OCI-LY1 (cell line): ENCODE measurements around the gene CPEB2.

Experiments used
- H2AFZ ChIP-seq: fragments of 200-600 bp; sonication (generic), shearing (Covaris generic); 2 replicates; pipeline ENCODE4 v1.6.0; 2014; ENCODE audit warnings: antibody characterized with exemption, mild to moderate bottlenecking, low read length
- H3F3A ChIP-seq: fragments of 200-600 bp; sonication (generic), shearing (Covaris generic); 2 replicates; pipeline ENCODE4 v1.6.0; 2014; ENCODE audit warnings: mild to moderate bottlenecking, antibody characterized with exemption, low read length, moderate library complexity; ENCODE audit not compliant: insufficient read depth
- H3K27ac ChIP-seq: fragments of 200-600 bp; sonication (generic); 2 replicates; pipeline ENCODE4 v1.5.1; 2014; ENCODE audit warnings: low read length, mixed run types, mild to moderate bottlenecking, low read depth; ENCODE audit not compliant: poor library complexity, severe bottlenecking
- H3K27me3 ChIP-seq: fragments of 200-600 bp; sonication (generic); 2 replicates; pipeline ENCODE4 v1.6.0; 2014; ENCODE audit warnings: antibody characterized with exemption, mild to moderate bottlenecking, low read length, moderate library complexity; ENCODE audit not compliant: insufficient read depth
- H3K36me3 ChIP-seq: fragments of 200-600 bp; sonication (generic); 2 replicates; pipeline ENCODE4 v1.6.1; 2014; ENCODE audit warnings: mild to moderate bottlenecking, antibody characterized with exemption, low read length, moderate library complexity, mixed read lengths; ENCODE audit not compliant: insufficient read depth
- H3K4me1 ChIP-seq: fragments of 200-600 bp; sonication (generic); 2 replicates; pipeline ENCODE4 v1.5.1; 2014; ENCODE audit warnings: mild to moderate bottlenecking, low read length, moderate library complexity; ENCODE audit not compliant: insufficient read depth, severe bottlenecking
- H3K4me2 ChIP-seq: fragments of 200-600 bp; sonication (generic), shearing (Covaris generic); 2 replicates; pipeline ENCODE4 v1.6.1; 2014; ENCODE audit warnings: low read length
- H3K4me3 ChIP-seq: fragments of 200-600 bp; sonication (generic); 2 replicates; pipeline ENCODE4 v1.5.1; 2014; ENCODE audit warnings: low read length, low read depth, mild to moderate bottlenecking, mixed read lengths; ENCODE audit not compliant: poor library complexity, severe bottlenecking
- H3K79me2 ChIP-seq: fragments of 200-600 bp; shearing (Covaris generic); 2 replicates; pipeline ENCODE4 v1.6.1; 2016; ENCODE audit warnings: mixed run types, low read length, mixed read lengths; ENCODE audit not compliant: insufficient read depth
- H3K9ac ChIP-seq: fragments of 200-600 bp; sonication (generic), shearing (Covaris generic); 2 replicates; pipeline ENCODE4 v1.6.1; 2014; ENCODE audit warnings: mild to moderate bottlenecking, low read length, mixed read lengths
- H3K9me2 ChIP-seq: fragments of 200-600 bp; sonication (generic), shearing (Covaris generic); 2 replicates; pipeline ENCODE4 v1.6.1; 2014; ENCODE audit warnings: low read depth, mild to moderate bottlenecking, low read length, mixed read lengths
- H3K9me3 ChIP-seq: fragments of 200-600 bp; shearing (Covaris generic); 2 replicates; pipeline ENCODE4 v1.6.1; 2014; ENCODE audit warnings: low read length, mixed read lengths
- H4K20me1 ChIP-seq: fragments of 200-600 bp; sonication (generic), shearing (Covaris generic); 2 replicates; pipeline ENCODE4 v1.6.0; 2016; ENCODE audit warnings: mild to moderate bottlenecking, low read length; ENCODE audit not compliant: insufficient read depth
- EZH2 ChIP-seq: fragments of 200-600 bp; sonication (generic), shearing (Covaris generic); IDR thresholded peaks from 2 replicates; pipeline ENCODE4 v1.8.0; 2017; ENCODE audit warnings: borderline replicate concordance, mixed run types, mild to moderate bottlenecking, antibody characterized with exemption, low read length, moderate library complexity, mixed read lengths
- TF ChIP-seq, protein P1 (sequence below): fragments of 200-600 bp; sonication (generic), shearing (Covaris generic); IDR thresholded peaks from 2 replicates; pipeline ENCODE4 v1.5.1; 2017; ENCODE audit warnings: mild to moderate bottlenecking, antibody characterized with exemption, low read length, moderate library complexity, mixed read lengths

CPEB2 gene

DNA sequence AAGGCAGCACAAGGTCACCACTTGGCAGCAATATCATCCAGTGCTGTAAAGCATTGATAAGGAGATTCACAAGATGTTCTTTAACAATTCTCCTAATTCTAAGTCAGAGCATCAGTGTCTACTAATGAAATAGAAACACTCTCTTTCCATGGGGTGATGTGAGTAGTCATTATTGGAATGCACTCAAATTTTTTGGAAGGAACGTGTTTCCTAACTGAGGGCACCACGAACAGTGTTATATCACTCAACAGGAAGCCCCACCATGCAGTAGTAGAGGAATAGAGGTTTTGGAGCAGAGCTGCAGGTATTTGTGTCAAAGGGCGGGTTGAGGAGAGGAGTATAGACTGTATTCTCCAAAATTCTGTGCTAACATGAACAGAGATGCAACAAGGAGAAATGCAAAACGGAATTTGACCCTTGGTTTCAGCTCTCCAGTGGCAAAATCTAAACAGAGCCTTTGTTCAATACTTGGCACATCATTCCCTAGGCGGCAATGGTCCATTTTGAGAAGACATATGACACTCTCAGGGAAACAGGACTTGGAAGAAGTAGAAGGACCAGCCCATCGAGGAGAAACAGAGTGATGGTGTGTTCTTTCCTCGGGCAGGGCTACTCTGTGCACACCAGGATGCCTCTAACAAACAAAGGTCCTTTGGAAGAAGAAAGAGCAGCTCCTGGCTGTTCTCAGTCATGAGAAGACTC, 98.9 kb downstream of the CPEB2 start:
- H3K4me1 ChIP-seq = no peaks in the 10 kb centered on the region
- no peak overlapping the region for H3K27ac ChIP-seq
- H3K9me2 ChIP-seq = no peaks in the 10 kb centered on the region
- H3K79me2 ChIP-seq = no peaks in the 10 kb centered on the region
- no peaks in the 10 kb centered on the region for H3F3A ChIP-seq
- no peak overlapping the region for H3K4me3 ChIP-seq
- H3K27me3 ChIP-seq = no peaks in the 10 kb centered on the region
- no peaks in the 10 kb centered on the region for H3K9me3 ChIP-seq
- no peaks in the 10 kb centered on the region for H4K20me1 ChIP-seq
- H3K9ac ChIP-seq = no peak overlapping the region
- no peak overlapping the region for H3K4me2 ChIP-seq
- H3K36me3 ChIP-seq = no peaks in the 10 kb centered on the region
- TF ChIP-seq EZH2 = no peak
- TF ChIP-seq, protein P1, sequence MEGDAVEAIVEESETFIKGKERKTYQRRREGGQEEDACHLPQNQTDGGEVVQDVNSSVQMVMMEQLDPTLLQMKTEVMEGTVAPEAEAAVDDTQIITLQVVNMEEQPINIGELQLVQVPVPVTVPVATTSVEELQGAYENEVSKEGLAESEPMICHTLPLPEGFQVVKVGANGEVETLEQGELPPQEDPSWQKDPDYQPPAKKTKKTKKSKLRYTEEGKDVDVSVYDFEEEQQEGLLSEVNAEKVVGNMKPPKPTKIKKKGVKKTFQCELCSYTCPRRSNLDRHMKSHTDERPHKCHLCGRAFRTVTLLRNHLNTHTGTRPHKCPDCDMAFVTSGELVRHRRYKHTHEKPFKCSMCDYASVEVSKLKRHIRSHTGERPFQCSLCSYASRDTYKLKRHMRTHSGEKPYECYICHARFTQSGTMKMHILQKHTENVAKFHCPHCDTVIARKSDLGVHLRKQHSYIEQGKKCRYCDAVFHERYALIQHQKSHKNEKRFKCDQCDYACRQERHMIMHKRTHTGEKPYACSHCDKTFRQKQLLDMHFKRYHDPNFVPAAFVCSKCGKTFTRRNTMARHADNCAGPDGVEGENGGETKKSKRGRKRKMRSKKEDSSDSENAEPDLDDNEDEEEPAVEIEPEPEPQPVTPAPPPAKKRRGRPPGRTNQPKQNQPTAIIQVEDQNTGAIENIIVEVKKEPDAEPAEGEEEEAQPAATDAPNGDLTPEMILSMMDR = no peak
- no peak overlapping the region for H2AFZ ChIP-seq

DNA sequence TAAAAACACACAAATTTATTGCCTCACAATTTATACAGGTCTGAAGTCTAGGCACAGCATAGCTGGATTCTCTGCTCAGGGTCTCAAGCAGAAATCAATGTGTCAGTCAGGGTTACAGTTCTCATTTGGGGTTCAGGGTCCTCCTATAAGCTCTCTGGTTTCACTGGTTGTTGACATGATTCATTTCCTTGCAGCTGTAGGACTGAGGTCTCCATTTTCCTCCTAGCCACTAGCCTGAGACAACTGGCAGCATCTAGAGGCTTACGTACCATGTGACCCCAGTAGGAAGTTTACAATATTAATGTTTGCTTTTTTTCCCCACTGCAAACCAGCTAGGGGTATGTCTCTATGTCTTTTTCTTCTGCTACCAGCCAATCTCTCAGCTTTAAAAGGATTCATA, 102.5 kb downstream of the CPEB2 start:
- H3F3A ChIP-seq = no peaks in the 10 kb centered on the region
- H3K9me2 ChIP-seq = no peaks in the 10 kb centered on the region
- no peak overlapping the region for H2AFZ ChIP-seq
- H3K36me3 ChIP-seq = no peaks in the 10 kb centered on the region
- no peak overlapping the region for H3K9ac ChIP-seq
- no peak overlapping the region for H3K27ac ChIP-seq
- H3K27me3 ChIP-seq = no peaks in the 10 kb centered on the region
- H3K4me1 ChIP-seq = no peaks in the 10 kb centered on the region
- TF ChIP-seq, protein P1 = no peak
- no peak for TF ChIP-seq EZH2
- H3K9me3 ChIP-seq = no peaks in the 10 kb centered on the region
- no peak overlapping the region for H3K4me3 ChIP-seq
- H3K4me2 ChIP-seq = no peak overlapping the region
- no peaks in the 10 kb centered on the region for H3K79me2 ChIP-seq
- H4K20me1 ChIP-seq = no peaks in the 10 kb centered on the region

DNA sequence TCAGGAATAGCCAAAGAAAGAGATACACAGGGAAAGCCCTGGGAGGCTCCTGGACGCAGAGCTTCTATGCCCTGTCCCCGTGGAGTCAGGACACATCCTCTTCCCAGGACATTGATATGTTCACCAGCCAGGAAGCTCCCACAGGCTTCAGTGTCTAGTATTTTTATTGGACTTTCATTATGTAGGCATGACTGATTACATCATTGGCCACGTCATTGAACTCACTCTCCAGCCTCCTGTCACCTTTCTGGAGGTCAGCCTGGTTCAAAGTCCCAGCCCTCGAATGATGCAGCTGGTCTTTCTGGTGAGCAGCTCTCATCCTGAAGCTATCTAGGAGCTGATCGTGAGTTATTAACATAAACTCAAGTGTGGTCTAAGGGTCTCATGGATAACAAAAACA, 104.1 kb downstream of the CPEB2 start:
- Histone ChIP-seq H3K4me3 (no peak overlapping the region), H2AFZ (no peak overlapping the region)

More for the DNA sequence above, 104.1 kb downstream of the CPEB2 start:
- no peaks in the 10 kb centered on the region for H3K9me3 ChIP-seq
- no peaks in the 10 kb centered on the region for H3K36me3 ChIP-seq
- H3K9me2 ChIP-seq = no peaks in the 10 kb centered on the region
- H3K27ac ChIP-seq = no peak overlapping the region
- no peaks in the 10 kb centered on the region for H3K27me3 ChIP-seq
- no peaks in the 10 kb centered on the region for H3F3A ChIP-seq
- no peaks in the 10 kb centered on the region for H4K20me1 ChIP-seq
- TF ChIP-seq EZH2 = no peak
- TF ChIP-seq, protein P1 = no peak
- no peak overlapping the region for H3K9ac ChIP-seq
- H3K79me2 ChIP-seq = no peaks in the 10 kb centered on the region
- H3K4me2 ChIP-seq = no peak overlapping the region
- no peaks in the 10 kb centered on the region for H3K4me1 ChIP-seq
